ENCODE measurements around the gene NXT1. TPM values are rescaled to one million over a fixed set of nuclear protein-coding genes. Genes with fewer than 3 reads are reported as not detected.

Gene NXT1
- total RNA-seq, 4 donors from 2014 or later = 17.5 to 95.0 (median 33.3) TPM

DNA sequence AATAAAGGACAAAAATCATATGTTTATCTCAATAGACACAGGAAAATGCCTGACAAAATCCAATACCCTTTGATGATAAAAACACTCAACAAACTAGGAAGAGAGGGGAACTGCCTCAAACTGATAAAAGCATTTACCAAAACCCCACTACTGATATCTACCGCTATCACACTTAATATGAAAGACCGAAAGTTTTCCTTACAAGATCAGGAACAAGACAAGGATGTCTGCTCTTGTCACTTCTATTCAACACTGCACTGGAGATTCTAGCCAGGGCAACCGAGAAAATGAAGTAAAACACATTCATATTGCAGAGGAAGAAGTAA lies 36.5 kb downstream of the NXT1 start:
- TF ChIP-seq, protein P1, sequence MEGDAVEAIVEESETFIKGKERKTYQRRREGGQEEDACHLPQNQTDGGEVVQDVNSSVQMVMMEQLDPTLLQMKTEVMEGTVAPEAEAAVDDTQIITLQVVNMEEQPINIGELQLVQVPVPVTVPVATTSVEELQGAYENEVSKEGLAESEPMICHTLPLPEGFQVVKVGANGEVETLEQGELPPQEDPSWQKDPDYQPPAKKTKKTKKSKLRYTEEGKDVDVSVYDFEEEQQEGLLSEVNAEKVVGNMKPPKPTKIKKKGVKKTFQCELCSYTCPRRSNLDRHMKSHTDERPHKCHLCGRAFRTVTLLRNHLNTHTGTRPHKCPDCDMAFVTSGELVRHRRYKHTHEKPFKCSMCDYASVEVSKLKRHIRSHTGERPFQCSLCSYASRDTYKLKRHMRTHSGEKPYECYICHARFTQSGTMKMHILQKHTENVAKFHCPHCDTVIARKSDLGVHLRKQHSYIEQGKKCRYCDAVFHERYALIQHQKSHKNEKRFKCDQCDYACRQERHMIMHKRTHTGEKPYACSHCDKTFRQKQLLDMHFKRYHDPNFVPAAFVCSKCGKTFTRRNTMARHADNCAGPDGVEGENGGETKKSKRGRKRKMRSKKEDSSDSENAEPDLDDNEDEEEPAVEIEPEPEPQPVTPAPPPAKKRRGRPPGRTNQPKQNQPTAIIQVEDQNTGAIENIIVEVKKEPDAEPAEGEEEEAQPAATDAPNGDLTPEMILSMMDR (IDR thresholded peaks at IDR 0.05) = no peak
- DNase-seq (ENCODE audit: low spot score) = no peak

DNA sequence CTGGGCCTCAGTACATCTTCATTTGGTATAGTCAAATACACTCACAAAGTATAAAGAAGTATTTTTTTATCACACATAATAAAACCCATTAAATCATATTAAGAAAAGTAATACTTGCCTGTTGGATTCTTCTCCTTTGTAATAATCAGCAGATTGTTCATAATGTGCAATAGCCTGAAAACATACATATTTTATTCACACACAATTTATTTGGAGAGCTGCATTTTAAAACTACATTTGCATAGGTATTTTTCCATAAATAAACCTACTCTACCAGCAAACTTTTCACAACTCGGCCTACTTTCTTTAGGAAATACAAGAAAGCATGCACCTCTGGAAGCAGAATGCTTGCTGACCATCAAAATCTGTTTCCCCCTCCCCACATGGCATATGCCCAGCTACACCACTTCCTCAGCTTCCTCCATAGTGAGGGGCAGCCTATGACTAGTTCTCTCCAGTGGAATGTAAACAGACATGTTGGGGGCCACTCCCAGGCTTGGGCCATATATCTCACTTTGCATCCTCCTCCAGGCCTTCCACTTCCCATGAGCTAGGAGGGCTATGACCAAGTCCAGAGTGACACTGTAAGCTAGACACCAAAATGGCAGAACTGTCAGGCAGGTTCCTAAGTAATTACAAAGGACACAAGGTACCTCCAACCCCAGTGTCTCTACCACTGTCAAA lies 39.6 kb downstream of the NXT1 start:
- ATAC-seq (ENCODE audit: low FRiP score) = no peak
- no peak for DNase-seq (ENCODE audit: low spot score)
- TF ChIP-seq, protein P1 (IDR thresholded peaks at IDR 0.05) = no peak

More for the DNA sequence above, 36.5 kb downstream of the NXT1 start:
- no peak for ATAC-seq (ENCODE audit: low FRiP score)

DNA sequence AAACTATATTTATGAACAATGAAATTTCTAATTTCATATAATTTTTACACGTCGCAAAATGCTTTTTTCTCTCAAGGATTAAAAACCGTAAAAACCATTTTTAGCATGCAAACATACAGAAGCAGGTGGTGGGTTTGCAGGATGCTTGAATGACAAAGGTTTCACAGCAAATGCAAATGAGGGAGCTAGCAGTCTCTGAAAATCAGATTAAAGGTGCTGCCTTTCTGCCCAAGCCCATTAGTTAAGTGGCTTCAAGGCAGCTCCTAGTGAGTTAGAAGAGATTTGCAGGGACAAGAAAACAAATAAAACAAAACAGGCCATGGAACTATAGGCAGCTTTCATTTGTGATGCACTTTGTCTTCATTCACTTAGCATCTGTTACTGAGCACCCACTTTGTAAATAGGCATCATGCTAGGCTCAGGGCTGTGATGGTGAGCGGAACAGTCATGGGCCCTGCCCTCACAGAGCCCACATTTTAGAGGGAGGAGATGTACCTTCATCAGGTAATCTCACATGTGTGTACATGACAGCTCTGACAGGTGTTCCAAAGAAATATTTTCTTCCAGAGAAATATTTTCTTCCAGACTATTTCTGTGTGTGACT lies 41.2 kb downstream of the NXT1 start:
- TF ChIP-seq, protein P1 (IDR thresholded peaks at IDR 0.05) = no peak
- no peak for ATAC-seq (ENCODE audit: low FRiP score)
- DNase-seq (ENCODE audit: low spot score) = no peak

DNA sequence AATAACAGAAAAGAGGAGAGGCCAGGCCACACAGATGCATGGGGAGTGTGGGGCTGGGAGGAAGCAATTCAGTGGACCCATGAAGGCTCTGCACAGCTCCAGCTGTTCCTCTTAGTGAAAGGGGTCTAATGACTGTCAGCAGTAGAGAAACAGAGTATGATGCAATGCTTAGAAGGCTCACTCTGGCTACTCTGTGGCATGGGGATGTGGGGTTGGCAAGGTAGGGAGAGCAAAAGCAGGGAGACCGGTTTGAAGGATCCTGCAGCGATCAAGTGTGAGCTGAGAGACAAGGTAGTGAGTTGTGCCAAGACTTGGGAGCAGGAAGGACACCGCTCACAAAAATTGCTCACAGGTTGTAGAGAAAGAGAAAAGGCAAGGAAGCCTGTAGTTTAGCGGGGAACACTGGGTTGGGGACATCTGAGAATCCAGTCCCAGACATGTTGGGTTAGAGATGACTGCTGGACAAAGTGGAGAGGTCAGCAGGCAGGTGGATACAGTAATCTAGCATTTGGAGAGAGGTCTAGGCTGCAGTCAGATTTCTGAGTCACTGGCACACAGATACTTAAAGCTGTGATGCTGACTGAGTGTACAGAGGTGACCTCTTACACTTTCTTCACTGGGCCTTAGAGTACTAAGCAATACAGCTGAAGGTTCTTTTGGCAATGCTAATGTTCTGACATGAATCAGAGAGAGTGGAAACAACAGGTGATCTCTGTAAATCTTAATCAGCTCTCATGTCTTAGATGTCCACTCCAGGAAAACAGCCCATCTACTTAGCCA lies 43.6 kb downstream of the NXT1 start:
- DNase-seq (ENCODE audit: low spot score) (no peak), ATAC-seq (ENCODE audit: low FRiP score) (no peak)
- TF ChIP-seq, protein P1 (IDR thresholded peaks at IDR 0.05) = no peak

DNA sequence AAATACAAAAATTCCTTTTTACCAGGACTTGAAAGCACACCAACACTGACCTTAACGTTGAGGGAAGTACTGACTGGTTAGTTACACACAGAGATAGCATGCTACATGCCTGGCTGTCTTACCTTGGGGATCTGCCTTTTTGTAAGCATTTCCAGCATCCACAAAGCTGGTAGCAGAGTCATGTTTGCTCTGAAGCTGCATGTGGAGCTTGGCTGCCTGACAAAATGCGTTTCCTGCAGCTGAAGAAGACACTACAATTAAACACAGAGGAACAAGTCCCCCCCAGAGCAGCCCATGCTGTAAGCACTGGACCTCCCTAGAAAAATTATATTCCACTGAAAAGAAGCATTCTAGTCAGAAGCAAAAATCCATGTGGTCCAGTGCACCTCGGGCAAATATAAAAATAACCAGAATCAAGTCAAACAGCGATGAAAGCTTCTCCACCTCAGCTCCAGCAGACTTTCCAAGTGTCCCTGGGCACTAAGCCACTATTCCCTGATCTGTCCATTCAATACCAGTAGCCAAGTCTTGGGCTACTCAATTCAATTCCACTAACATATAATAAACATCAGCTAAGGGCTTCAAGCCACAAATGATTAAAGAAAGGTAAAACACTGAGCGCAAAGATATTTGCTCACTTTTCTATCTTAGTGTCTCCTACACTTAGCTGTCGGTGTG lies 46.5 kb downstream of the NXT1 start:
- TF ChIP-seq, protein P1 (IDR thresholded peaks at IDR 0.05) = no peak
- no peak for DNase-seq (ENCODE audit: low spot score)
- ATAC-seq (ENCODE audit: low FRiP score) = no peak

DNA sequence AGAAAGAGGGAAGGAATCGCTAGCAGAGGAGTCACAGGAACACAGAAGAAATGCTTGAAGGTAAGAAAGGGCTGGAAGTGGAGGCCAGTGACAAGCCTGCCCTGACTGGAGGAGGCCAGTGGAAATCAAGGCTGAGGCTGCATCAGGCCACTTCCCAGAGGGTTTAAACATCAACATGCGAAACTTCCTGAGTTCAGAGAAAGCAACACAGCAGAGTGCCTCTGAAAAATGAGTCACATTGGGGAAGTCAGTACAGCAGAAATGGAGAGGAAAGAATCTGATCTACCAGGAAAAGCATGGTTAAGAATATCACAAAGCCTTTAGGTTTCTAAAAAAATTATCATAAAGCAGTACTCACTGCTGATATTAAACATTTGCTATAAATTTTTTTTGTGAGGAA lies 47.4 kb downstream of the NXT1 start:
- TF ChIP-seq, protein P1 (IDR thresholded peaks at IDR 0.05) = no peak
- ATAC-seq (ENCODE audit: low FRiP score) (no peak), DNase-seq (ENCODE audit: low spot score) (no peak)

All from omental fat pad (tissue), 4 donors.